NCI-H226 (cell line): ENCODE data around the gene OVCA2.

Source experiments
- DNase-seq: peaks from one replicate; pipeline ENCODE4 v3.0.0-alpha.2; 2015

The OVCA2 gene

DNA sequence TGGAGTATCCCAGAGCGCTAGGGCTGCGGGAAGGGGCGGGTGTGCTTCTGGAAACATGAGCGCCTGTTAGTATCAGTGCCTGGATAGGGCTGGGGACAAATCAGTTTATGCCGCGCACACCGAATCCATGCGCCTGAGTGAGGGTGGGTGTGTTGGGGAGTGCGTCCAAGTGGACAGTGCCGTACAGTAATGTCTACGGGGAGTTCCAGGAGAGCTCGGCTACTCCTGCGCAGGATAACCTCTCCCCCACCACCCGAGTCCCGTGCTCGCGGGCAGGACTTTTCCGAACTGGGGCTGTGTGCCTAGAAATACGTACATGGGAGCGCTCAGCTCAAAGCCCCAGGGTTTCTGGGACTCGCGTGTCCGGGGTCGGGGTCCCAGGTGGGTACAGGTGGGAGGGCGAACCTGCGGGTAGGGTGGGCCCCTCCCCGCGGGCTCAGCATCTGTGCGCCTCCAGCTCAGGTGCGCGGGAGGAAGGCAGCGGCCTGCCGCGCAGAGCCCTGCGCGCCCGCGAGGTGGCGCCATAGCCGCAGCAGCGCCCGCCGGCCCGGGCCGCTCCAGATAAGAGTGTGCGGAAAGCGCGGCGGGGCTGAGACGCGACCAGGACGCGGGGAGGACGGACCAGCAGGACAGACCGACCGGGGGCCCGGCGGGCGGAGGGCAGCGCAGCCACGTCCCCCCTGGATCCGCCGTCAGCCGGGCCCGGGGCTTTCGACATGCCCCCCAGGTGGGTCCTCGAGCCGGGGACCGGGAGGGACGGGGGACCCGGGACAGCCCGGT is 12.9 kb downstream of the OVCA2 start, which contains the start of gene HIC1:
HIC1 (plus strand) TSS at position 592 of the 780 bp plus-strand sequence. CDS start 1,588 bp downstream, outside the sequence.
- DNase-seq, result peak; percentile 70

DNA sequence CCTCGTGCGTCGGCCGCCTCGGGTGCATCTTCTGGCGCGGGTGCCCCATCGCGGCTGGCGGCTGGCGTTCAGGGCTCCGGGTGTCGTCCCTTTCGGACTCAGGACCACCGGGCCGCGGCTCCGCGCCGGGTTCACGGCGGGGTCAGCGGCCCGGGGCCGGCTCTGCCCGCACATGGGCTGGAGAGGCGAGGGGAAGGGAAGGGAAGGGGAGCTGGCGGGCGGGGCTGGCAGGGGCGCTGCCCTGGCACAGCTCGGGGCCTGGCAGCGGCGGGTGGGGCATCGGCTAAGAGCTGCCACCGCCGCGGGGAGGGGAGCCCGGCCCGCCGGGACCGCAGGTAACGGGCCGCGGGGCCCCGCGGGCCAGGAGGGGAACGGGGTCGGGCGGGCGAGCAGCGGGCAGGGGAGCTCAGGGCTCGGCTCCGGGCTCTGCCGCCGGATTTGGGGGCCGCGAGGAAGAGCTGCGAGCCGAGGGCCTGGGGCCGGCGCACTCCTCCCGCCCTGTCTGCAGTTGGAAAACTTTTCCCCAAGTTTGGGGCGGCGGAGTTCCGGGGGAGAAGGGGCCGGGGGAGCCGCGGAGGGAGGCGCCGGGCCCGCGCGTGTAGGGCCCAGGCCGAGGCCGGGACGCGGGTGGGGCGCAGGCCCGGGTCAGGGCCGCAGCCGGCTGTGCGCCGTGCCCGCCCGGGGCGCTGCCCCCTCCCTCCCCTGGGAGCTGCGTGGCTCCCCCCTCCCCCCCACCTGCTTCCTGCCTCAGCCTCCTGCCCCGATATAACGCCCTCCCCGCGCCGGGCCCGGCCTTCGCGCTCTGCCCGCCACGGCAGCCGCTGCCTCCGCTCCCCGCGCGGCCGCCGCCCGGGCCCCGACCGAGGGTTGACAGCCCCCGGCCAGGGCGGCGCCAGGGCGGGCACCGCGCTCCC is 13.7 kb downstream of the OVCA2 start:
- no peak for DNase-seq

DNA sequence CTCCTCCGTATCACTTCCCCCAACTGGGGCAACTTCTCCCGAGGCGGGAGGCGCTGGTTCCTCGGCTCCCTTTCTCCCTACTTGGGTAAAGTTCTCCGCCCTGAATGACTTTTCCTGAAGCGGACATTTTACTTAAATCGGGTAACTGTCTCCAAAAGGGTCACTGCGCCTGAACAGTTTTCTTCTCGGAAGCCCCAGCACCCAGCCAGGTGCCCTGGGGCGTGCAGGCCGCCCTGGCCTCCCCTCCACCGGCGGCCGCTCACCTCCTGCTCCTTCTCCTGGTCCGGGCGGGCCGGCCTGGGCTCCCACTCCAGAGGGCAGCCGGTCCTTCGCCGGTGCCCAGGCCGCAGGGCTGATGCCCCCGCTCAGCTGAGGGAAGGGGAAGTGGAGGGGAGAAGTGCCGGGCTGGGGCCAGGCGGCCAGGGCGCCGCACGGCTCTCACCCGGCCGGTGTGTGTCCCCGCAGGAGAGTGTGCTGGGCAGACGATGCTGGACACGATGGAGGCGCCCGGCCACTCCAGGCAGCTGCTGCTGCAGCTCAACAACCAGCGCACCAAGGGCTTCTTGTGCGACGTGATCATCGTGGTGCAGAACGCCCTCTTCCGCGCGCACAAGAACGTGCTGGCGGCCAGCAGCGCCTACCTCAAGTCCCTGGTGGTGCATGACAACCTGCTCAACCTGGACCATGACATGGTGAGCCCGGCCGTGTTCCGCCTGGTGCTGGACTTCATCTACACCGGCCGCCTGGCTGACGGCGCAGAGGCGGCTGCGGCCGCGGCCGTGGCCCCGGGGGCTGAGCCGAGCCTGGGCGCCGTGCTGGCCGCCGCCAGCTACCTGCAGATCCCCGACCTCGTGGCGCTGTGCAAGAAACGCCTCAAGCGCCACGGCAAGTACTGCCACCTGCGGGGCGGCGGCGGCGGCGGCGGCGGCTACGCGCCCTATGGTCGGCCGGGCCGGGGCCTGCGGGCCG is 14.7 kb downstream of the OVCA2 start:
- no peak for DNase-seq

DNA sequence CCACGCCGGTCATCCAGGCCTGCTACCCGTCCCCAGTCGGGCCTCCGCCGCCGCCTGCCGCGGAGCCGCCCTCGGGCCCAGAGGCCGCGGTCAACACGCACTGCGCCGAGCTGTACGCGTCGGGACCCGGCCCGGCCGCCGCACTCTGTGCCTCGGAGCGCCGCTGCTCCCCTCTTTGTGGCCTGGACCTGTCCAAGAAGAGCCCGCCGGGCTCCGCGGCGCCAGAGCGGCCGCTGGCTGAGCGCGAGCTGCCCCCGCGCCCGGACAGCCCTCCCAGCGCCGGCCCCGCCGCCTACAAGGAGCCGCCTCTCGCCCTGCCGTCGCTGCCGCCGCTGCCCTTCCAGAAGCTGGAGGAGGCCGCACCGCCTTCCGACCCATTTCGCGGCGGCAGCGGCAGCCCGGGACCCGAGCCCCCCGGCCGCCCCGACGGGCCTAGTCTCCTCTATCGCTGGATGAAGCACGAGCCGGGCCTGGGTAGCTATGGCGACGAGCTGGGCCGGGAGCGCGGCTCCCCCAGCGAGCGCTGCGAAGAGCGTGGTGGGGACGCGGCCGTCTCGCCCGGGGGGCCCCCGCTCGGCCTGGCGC is 15.4 kb downstream of the OVCA2 start:
- no peak for DNase-seq

DNA sequence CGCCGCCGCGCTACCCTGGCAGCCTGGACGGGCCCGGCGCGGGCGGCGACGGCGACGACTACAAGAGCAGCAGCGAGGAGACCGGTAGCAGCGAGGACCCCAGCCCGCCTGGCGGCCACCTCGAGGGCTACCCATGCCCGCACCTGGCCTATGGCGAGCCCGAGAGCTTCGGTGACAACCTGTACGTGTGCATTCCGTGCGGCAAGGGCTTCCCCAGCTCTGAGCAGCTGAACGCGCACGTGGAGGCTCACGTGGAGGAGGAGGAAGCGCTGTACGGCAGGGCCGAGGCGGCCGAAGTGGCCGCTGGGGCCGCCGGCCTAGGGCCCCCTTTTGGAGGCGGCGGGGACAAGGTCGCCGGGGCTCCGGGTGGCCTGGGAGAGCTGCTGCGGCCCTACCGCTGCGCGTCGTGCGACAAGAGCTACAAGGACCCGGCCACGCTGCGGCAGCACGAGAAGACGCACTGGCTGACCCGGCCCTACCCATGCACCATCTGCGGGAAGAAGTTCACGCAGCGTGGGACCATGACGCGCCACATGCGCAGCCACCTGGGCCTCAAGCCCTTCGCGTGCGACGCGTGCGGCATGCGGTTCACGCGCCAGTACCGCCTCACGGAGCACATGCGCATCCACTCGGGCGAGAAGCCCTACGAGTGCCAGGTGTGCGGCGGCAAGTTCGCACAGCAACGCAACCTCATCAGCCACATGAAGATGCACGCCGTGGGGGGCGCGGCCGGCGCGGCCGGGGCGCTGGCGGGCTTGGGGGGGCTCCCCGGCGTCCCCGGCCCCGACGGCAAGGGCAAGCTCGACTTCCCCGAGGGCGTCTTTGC is 16.2 kb downstream of the OVCA2 start:
- no peak for DNase-seq

DNA sequence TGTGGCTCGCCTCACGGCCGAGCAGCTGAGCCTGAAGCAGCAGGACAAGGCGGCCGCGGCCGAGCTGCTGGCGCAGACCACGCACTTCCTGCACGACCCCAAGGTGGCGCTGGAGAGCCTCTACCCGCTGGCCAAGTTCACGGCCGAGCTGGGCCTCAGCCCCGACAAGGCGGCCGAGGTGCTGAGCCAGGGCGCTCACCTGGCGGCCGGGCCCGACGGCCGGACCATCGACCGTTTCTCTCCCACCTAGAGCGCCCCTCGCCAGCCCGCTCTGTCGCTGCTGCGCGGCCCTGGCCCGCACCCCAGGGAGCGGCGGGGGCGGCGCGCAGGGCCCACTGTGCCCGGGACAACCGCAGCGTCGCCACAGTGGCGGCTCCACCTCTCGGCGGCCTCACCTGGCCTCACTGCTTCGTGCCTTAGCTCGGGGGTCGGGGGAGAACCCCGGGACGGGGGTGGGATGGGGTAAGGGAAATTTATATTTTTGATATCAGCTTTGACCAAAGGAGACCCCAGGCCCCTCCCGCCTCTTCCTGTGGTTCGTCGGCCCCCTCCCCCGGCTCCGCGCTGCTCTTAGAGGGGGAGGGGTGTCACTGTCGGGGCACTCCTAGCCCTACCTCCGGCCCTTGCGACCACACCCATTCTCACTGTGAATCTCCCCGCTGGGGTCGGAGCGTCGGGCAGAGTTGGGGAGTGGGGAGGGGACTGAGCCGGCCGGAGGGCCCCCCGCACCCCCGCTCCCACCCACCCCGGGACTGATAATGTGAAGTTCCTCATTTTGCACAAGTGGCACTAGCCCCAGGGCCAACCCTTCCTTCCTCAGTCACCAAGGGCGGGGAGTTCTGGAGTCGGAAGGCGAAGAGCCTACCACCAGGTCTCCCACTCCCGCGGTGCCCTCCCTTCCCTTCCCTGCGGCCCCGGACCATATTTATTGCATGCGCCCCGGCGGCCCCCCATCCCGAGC is 17.0 kb downstream of the OVCA2 start:
- no peak for DNase-seq

DNA sequence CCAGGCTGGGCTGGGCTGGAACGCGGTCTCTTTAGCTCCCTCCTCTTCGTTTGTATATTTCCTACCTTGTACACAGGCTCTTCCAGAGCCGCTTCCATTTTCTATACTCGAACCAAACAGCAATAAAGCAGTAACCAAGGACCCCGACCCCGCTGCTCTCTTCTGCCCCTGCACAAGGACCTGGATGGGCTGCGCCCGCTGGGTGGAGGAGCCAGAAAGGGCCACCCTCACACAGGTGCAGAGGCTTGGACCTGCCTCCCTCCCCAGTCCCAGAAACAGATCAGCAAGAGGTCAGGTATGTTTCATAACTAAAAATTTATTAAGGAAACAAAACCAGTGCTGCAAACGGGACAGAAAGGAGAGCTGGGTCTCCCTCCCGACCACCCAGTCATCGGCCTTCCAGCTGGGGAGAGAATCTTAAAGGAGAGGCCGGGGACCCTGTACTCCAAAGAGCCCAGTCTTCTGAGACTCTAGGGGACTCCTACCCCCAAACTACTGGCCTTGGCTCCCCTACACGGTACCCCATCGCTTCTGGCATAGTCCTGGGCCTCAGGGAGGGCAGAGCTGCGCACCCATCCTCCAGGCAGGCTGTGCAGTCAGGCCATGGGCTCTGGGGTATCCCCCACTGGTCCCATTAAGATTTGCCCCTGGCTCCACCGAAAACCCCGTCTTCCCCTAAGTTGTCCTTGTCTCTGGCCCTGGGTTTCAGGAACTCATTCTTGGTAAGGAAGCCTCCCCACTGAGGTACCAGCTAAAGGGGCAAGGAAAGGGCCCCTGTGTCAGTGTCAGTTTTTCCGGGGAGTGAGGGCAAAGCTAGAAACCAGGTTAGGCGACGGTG is 17.9 kb downstream of the OVCA2 start:
- DNase-seq, result no peak

DNA sequence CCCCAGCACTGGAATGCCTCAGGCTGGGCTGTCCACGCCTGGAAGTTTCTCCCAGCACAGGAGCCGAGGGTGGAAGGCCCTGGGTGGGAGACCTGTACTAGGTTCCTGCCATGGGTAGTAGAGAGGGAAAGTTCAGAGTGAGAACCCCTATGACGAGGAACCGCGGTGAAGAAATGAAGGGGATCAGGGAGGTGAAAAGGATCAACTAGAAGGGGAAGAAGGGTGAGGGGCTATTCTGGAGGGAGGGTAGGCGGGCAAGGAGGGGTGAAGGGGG is 18.5 kb downstream of the OVCA2 start:
- no peak for DNase-seq

DNA sequence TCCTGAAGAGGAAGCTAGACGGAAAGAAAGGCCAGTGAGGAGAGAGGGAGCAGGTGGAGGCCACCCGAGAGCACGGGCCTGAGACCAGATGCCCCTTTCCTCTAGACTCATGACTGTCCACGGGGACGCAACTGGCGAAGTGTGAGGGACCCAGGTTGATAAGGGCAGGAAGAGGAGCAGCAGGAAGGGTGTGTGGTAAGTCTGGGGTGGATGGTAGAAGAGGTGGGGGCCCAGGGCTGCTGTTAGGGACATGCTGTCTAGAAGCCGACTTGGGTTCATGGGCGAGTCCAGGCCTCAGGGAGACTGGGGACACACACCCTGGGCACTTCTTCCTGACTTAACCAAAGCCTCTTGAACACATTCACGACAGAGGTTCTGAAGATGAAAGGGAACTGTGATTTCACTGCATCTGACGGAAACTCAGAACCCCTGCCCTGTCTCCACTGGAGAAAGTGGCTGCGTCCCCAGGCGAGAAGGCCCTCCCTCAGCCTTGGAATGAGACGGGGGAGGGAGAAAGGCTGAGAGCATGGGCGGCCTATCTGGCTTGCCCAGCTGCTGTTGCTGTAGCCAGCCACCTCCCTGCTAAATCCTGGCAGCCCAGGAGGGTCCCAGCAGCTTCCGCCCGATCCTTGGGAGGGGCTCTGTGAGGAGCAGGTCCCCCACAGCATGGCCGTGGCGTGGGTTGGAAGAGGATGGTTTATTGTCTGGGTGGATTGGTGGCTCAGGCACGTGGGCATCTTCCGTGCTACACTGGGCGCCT is 19.0 kb downstream of the OVCA2 start:
- no peak for DNase-seq

DNA sequence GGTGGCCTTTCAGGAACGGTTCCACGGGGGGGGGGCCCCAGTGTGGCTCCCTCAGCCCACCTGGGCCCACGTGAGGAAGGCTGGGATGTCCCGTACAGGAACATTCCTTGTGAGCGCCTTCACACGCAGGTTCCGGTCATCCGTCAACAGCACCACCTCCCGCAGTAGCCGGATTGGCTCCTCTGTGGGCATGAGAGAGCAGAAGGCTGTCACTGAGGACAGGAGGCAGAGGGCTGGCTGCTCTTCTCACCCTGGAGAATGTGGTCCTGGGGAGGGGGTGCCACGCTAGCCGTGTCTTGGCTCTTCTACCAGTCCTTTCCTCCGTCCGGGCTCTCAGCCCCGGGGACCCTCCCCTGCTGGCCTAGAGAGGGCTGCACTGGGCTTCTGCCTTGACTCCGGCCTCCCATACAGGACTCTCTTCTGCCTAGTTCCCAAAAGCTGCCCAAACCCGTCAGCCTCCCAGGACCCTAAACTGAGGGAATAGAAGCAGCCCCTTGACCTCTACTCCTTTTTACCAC is 19.7 kb downstream of the OVCA2 start:
- no peak for DNase-seq

DNA sequence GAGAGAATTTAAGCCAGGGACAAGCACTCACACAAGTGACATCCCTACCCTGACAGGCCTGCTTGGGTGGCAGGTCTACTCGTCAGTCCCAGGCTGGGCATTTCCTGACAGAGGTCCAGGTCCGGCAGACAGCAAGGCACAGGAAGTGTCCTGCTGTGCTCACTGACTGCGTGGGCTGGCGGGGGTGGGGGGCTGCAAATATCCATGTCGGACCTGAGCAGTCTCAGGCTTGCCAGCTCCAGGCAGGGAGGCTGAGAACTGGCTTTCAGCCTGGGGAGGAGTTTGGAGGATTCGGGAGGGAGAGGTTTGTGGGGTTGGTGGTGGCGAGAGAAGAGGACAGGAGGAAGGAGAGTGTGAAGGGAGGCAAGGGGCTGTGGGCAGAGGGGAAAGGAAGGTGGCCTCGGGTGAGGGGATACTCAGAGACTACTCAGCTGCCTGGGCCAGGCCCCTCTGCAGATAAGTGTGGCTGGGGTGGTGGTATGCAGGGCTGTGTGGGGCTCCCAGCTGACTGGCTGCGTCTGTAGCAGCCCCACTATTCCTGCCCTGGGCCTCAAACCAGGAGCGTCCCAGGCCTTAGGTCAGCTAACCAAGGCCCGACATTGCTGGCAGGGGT is 20.9 kb downstream of the OVCA2 start:
- no peak for DNase-seq

DNA sequence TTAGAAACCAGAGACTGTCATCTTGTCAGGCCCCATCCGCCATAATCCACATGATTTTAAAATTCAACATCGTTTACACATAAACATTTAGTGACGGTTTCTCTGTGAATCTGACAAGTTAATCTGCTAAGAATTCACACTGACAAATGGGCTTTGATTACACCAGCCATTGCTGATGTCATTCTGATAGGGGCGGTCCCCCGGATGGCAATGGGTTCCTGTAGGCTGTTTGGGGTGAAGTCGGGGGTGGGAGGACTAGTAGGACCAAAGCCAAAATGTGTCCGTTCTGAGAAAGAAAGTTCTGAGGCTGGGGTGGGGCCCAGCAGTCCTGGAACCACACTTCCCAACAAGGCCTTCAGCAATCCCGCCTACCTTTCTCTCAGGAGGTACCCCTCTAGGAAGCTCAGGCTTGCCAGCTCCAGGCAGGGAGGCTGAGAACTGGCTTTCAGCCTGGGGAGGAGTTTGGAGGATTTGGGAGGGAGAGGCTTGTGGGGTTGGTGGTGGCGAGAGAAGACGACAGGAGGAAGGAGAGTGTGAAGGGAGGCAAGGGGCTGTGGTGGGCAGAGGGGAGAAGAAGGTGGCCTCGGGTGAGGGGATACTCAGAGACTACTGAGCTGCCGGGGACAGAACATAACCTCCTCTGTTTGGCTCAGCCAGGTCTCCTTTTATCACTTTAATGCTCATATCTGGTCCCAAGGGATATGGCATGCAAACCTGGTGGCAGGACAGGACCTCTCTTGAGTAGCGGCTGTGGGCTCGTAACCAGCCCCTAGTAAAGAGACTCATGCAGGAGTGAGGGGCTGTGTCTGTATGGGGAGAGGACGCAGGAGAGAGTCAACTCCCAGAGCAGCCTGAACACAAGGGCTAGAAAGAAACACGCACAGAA is 21.7 kb downstream of the OVCA2 start:
- no peak for DNase-seq

DNA sequence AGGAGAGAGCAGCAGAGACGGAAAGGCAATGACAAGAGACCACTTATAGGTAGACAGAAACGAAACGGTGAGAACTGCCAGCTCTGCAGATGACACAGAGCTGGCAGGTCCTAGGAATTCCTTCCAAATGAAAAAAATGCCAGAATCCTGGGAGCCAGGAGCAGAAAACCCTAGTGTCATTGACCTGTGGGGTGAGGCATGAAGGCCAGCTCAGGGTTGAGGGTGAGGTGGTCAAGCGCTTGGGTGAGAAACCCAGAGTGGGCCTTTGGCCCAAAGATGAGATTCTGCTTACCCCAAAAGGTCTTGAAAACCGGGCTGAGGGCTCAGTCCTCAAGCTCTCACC is 22.3 kb downstream of the OVCA2 start:
- no peak for DNase-seq

DNA sequence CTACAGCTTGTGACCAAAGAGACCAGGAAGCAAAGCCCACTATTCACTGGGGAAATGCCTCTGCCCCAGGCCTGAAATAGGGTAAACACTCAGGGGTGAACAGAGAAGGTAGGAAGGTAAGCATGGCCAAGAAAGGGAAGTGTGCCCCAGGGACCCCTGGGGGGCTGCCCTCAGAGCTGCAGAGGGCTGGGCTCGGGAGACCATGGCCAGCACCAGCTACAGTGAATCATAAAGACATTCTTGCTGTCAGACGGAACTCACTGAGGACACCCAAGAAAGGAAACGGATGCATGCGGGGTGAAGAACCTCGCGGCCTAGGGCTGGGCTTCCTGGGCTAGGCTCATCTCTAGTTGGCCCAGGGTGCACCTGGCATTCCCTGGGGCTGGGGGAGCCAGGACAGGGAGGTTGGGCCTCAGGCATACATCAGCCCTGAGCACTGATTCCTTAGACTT is 22.7 kb downstream of the OVCA2 start:
- DNase-seq, result no peak

DNA sequence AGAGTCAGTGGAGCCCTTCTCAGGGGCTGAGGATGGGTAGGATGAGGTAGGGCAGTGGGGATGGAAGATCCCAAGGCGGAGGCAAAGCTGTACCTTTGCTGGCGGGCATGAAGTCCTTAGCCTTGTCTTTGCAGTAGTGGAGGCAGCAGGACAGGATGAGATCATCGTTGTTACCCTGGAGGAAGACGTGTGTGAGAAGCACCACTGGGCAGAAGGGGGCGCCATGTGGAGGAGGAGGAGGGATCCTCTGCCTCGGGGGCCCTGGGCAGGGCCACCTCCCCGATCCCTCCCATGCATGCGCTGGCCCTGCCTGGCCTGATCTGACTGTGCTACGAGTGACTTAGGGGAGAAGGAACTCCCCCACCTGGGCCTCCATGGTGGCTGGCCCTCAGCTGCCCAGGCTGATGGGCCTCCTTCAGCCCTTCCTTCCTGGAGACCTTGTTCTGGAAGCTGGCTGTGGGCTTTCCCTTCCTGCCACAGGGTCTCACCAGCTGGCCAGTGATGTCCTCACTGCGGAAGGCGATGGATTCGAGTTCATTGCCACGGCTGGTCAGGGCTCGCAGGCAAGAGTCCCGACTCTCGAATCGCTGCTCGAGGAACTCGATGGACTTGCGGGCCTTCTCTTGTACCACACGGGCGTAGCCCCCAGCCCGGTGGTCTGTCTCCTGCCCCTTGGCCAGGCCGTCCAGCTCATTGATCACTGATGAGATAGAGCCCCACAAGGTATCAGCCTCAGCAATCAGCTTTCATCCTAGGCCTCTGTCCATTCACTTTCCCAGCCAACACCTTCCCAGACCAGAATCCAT is 23.4 kb downstream of the OVCA2 start:
- no peak for DNase-seq

DNA sequence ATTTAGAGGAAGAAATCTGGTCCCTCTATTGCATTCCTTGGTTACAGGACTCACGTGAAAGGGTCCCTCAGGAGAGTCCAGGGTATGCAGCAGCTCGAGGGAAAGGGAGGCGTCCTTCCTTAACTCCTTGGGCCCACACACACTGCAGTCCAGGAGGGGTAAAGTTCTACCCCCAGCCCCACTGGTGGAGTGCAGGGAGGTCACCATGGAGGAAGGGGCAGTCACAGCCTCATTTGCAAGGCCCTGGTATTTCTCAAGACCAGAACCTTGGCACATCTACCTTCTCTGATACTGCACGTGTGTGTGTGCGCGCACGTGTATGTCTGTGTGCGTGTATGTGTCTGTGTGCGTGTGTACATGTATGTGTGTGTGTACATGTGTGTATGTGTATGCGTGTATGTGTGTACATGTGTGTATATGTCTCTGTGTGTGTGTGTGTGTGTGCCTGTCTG is 24.2 kb downstream of the OVCA2 start:
- DNase-seq, result no peak
